Activated naive CD4-positive, alpha-beta T cell treated with anti-CD3 and anti-CD28 coated beads, Interleukin-2, amount 50 U/mL, for 24 hours (primary cell): ENCODE data around the gene ING5.
"Not testable (repeated sequence)": the region's sequence is repeated elsewhere in the genome, so short reads cannot be mapped to it uniquely, and the experiment has no call there.

Experiments
- H3K27ac Mint-ChIP-seq: one replicate; pipeline ENCODE4 v1.8.0; 2021; ENCODE audit warnings: mild to moderate bottlenecking, mixed read lengths
- H3K27me3 Mint-ChIP-seq: one replicate; pipeline ENCODE4 v1.8.0; 2021; ENCODE audit warnings: mixed read lengths
- H3K36me3 Mint-ChIP-seq: one replicate; pipeline ENCODE4 v1.8.0; 2021; ENCODE audit warnings: mixed read lengths
- H3K4me1 Mint-ChIP-seq: one replicate; pipeline ENCODE4 v1.8.0; 2021; ENCODE audit warnings: mixed read lengths
- H3K4me3 Mint-ChIP-seq: one replicate; pipeline ENCODE4 v1.8.0; 2021; ENCODE audit warnings: mild to moderate bottlenecking, mixed read lengths
- H3K9me3 Mint-ChIP-seq: one replicate; pipeline ENCODE4 v1.8.0; 2021; ENCODE audit warnings: mixed read lengths

Gene ING5

DNA sequence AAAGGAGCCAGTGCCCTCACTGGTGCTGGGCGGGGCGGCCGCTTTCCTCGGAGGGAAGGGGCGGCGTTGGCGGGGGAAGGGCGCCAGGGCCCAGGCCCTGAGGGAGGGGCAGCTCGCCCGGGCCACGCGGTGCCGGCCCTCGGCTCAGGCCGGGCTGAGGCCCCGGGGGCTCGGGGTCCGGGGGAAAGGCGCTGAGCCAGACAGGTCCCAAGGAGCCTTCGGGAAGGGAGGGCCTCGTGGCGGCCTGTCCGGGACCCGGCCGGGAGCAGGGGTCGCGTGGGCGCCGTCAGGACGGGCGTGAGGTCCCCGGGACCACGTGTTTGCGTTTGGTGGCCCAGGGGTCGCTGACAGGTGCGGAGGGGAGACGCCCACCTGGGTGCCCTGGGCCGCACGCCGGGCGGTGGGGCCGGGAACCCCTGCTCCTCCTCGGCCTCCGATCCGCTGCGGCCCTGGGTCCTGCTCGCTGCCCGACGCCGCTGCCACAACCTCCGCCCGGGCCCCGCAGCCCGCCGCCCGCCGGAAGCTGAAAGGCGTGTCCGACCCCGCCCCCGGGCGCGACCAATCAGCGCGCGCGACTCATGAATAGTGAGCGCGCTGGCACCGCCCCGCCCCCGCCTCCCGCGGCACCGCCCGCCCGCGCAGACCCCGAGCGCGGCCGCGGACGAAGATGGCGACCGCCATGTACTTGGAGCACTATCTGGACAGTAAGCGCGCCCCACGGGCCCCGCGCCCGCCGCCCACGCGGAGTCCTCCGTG lies at the start of gene ING5:
Gene ING5, plus strand, starts transcription at position 641 of the 756 bp plus-strand sequence. Its CDS starts 27 bp downstream, at position 668.
- H3K4me1 Mint-ChIP-seq, result peaks cover 31% of the 10 kb centered on the region
- no peaks in the 10 kb centered on the region for H3K9me3 Mint-ChIP-seq
- H3K27me3 Mint-ChIP-seq, result no peaks in the 10 kb centered on the region
- peaks cover 7% of the 10 kb centered on the region for H3K36me3 Mint-ChIP-seq
- H3K4me3 Mint-ChIP-seq, result peak within 1 kb of the TSS; percentile 91
- peak within 1 kb of the TSS; percentile 94 for H3K27ac Mint-ChIP-seq

DNA sequence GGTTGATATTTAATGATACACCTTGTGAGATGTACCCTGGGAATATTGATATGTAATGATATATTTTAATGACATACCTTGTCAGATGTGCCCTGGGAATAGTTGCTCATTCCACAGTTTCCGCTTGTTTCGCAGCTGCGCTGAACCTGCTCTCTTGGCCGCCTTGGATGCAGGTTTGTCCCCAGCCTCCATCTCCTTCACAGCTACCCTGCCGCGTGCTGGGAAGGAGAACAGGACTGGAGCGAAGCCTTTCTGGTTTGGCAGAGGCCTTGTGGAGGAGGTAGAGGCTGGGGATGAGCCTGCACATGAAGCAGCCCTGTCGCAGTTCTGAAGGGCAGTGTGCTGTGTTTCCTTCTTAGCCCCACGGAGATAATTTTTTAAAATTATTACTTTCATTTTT lies 49.7 kb upstream of the ING5 start:
- H3K27ac Mint-ChIP-seq, result no peak overlapping the region
- no peaks in the 10 kb centered on the region for H3K9me3 Mint-ChIP-seq
- peaks cover 20% of the 10 kb centered on the region for H3K4me1 Mint-ChIP-seq
- no peaks in the 10 kb centered on the region for H3K27me3 Mint-ChIP-seq
- H3K4me3 Mint-ChIP-seq, result no peak overlapping the region
- H3K36me3 Mint-ChIP-seq, result peaks cover 2% of the 10 kb centered on the region

DNA sequence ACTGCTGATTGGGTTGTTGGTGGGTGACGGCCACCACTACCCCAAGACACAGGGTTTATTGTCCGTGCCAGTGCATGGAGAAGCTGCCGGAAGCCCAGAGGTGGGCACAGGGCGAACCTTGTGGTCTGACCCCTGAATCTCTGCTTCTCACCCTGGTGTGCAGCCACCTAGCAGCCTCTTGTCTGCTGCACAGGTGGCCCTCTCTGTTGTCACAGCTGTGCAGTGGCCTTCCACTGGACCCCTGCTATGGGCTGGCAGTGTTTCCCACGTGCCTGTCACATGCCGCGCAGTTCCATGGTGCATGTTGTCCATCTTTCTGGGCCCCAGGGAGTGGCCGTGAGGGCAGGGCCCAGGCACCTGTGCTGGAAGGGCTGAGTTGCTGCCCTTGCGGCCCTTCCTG lies 49.1 kb upstream of the ING5 start:
- Mint-ChIP-seq H3K36me3 (peaks cover 3% of the 10 kb centered on the region), H3K9me3 (no peaks in the 10 kb centered on the region), H3K27me3 (no peaks in the 10 kb centered on the region), H3K4me3 (no peak overlapping the region), H3K27ac (no peak overlapping the region), H3K4me1 (peaks cover 20% of the 10 kb centered on the region)

DNA sequence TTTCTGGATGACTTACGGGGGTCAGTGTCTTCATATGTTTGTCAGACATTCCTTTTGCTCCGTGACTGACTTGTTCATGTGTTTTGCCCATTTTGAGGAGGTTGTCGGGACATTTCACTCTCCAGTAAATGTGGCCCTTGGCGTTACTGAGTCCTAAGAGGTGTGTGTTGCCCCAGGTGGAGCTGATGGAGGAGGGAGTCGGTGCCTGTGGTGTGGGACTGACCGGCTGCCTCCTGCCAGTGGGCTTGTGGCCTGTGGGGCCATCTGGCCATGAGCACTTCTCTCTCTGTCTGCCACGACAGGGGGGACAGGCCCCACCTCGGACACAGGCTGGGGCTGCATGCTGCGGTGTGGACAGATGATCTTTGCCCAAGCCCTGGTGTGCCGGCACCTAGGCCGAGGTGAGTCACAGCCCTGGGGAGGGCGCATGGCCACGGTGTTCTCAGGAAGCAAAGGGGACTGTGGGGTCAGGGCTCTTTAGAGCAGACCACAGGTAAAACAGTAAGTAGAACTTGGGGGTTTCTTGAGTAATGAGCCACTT lies 48.6 kb upstream of the ING5 start:
- no peaks in the 10 kb centered on the region for H3K9me3 Mint-ChIP-seq
- peaks cover 3% of the 10 kb centered on the region for H3K36me3 Mint-ChIP-seq
- H3K4me1 Mint-ChIP-seq, result peaks cover 15% of the 10 kb centered on the region
- H3K27ac Mint-ChIP-seq, result no peak overlapping the region
- H3K27me3 Mint-ChIP-seq, result no peaks in the 10 kb centered on the region
- H3K4me3 Mint-ChIP-seq, result no peak overlapping the region

DNA sequence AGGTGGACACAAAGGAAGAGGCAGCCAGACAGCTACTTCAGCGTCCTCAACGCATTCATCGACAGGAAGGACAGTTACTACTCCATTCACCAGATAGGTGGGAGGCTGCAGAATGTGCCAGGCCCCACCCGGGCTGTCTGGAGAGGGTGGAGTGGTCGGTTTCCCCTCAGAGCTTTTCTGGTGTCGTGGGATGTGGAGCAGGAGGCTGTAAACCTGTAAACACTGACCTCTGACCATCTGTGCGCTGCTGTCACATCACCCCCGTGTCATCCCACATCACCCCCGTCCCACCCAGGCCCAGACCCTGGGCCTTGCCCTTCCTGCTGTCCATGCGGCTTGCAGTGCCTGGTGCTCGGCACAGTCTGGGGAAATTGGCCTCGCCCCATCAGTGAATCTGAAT lies 47.3 kb upstream of the ING5 start:
- peaks cover 6% of the 10 kb centered on the region for H3K36me3 Mint-ChIP-seq
- H3K9me3 Mint-ChIP-seq, result no peaks in the 10 kb centered on the region
- H3K4me3 Mint-ChIP-seq, result no peak overlapping the region
- no peak overlapping the region for H3K27ac Mint-ChIP-seq
- H3K4me1 Mint-ChIP-seq, result peaks cover 5% of the 10 kb centered on the region
- H3K27me3 Mint-ChIP-seq, result no peaks in the 10 kb centered on the region

DNA sequence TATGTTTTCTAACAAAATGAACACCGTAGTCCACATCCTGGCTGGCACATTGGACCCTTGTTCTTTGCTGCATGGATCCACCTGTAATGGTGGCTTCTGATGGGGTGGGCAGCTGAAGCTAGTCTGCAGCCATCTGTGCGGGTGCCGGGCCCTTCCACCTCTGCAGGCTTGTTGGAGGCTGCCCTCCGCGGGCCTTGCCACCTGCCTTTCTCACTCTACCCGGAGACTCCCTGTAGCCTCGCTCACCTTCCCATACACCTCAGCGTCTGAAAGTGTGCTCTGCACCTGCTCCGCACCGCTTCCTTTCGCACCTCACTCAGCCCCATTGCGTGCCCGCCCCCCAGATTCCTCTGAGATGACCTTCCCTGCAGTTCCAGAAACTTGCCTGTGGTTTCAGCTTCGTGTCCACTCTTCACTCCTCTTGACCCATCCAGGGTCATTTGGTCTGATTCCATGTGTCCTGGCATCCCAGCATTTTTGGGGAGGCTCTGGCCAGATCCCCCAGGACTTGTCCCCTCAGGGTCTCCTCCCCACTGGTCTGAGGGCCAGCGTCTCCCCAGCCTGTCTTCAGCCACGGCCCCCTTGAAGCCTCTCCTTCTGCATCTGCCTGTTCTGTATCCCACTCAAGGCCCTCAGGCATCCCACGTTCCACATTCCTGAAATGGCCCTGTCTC lies 46.2 kb upstream of the ING5 start:
- H3K4me1 Mint-ChIP-seq, result peaks cover 5% of the 10 kb centered on the region
- no peak overlapping the region for H3K4me3 Mint-ChIP-seq
- H3K27me3 Mint-ChIP-seq, result no peaks in the 10 kb centered on the region
- H3K36me3 Mint-ChIP-seq, result peaks cover 6% of the 10 kb centered on the region
- no peaks in the 10 kb centered on the region for H3K9me3 Mint-ChIP-seq
- H3K27ac Mint-ChIP-seq, result no peak overlapping the region

DNA sequence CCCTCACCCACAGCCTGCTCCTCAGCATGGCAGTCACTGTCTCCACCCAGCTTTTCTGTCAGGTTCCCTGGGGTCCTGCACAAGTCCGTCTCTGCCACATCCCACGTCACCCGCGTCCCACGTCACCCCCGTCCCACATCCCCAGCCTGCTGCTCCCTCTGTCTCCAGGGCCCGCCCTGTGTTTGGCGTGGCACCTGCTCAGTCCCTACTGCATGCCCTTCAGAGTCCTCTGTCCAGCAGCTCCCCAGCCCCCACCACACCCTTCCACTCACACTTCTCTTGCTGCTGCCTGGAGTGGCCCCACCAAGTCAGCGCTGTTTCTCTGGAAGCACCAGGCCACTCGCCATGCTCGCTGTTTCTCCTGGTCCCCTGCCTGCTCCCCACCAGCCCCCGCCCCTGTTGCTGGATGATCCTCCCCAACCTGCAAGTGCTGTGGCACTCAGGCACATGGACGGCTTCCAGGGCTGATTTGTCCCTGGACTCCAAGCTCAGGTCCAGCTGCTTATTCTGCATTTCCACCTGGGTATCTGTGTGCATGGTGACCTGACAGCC lies 45.6 kb upstream of the ING5 start:
- Mint-ChIP-seq H3K4me1 (no peaks in the 10 kb centered on the region), H3K9me3 (no peaks in the 10 kb centered on the region), H3K36me3 (peaks cover 6% of the 10 kb centered on the region), H3K27me3 (no peaks in the 10 kb centered on the region), H3K27ac (no peak overlapping the region), H3K4me3 (no peak overlapping the region)

DNA sequence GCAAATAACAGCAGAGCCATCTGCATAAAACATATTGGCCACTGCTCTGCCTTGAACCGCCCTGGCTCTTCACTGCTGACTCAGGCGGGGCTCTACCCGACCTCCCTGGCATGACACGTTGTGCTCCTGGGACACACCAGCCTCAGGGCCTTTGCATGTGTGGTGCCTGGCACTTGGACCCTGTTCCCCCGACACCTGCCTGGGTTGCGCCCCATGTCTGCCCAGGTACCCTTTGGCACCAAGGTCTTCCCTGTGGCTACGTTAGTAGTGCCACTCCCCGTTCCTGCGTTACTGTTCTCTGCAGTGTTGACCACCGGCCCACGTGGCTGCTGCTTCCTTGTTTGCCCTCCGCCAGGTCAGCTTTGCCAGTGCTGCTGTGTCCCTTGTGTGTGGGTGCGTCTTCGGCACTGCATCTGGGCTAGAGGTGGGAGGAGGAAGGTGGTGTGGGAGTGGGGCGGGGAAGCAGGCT lies 44.0 kb upstream of the ING5 start:
- Mint-ChIP-seq H3K36me3 (peaks cover 4% of the 10 kb centered on the region), H3K9me3 (no peaks in the 10 kb centered on the region), H3K4me1 (no peaks in the 10 kb centered on the region), H3K27me3 (no peaks in the 10 kb centered on the region), H3K4me3 (no peak overlapping the region), H3K27ac (no peak overlapping the region)

DNA sequence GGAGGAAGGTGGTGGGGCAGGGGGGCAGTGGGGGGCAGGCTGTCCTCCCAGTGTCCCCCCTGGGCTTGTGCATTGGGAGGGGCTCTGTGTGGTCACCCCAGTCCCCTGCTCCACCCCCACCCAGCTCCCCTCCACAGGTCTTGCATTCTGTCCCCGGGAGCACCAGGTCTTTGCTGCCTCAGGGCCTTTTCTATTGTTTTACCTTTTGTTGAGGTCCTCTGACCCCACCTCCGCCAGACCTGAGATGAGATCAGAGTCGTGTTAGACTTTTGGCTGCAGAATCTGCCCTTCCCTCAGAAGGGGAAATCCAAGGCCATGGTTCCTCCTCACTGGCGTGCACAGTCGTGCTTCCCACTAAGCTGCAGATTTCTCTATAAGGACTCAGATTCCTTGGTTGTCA lies 43.5 kb upstream of the ING5 start:
- Mint-ChIP-seq H3K27ac (no peak overlapping the region), H3K36me3 (peaks cover 4% of the 10 kb centered on the region), H3K4me3 (no peak overlapping the region), H3K4me1 (no peaks in the 10 kb centered on the region), H3K27me3 (no peaks in the 10 kb centered on the region), H3K9me3 (no peaks in the 10 kb centered on the region)

DNA sequence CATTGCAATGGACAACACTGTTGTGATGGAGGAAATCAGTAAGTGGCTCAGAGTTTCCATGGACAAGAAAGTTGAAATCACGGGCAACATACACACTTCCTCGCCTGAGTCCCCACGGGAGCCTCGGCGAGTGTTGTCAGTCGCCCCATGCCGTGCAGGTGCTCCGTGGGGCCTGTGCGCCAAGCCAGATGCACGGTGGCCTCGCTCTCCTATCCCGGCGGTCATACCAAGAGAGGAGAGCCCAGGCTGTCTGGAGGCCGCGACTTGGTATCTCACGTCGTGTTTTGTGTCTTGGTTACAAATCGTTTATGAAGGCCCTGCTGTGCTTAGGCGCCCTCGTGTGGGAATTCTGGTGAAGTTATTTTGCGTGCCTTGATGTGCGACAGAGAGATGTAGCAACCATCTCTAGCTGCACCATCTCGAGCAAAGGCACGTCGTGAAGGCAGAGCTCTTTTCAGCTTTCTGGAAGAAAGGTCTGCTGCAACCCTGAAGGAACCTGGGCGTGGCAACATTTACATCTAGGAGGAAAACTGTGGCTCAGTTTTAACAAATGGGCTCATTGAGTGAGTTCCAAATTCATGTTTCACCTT lies 42.6 kb upstream of the ING5 start:
- Mint-ChIP-seq H3K27ac (no peak overlapping the region), H3K9me3 (no peaks in the 10 kb centered on the region), H3K4me3 (no peak overlapping the region), H3K27me3 (no peaks in the 10 kb centered on the region), H3K36me3 (peaks cover 4% of the 10 kb centered on the region), H3K4me1 (no peaks in the 10 kb centered on the region)

DNA sequence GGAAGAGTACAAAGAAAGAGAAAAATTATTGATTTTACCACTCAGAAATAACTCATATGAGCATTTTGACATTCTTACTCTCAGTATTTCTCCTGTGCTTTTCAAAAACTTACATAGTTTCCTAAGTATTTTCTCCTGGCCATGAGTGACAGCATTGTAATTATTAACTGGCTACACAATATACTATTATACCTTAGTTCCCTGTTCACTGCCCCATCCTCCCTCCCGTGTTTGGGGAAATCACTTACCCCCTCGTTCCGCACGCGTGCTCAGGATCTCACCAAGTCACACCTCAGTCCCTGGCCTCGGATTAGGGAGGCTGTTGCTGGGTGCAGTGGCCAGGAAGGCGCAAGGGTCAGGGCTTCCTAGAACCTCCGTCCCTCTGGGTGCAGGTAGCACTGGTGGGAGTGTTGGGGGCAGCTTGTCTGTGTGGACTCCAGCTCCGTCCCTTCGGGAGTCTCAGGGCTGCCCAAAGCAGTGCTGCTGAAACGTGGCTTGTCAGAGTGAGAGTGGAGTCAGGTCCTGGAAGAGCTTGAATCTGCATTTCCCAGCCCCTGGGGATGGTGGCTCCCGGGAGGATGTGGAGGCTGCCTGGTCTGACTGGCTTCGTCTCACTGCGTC lies 41.1 kb upstream of the ING5 start:
- H3K27ac Mint-ChIP-seq, result no peak overlapping the region
- H3K27me3 Mint-ChIP-seq, result no peaks in the 10 kb centered on the region
- peaks cover 4% of the 10 kb centered on the region for H3K36me3 Mint-ChIP-seq
- H3K9me3 Mint-ChIP-seq, result no peaks in the 10 kb centered on the region
- peaks cover 4% of the 10 kb centered on the region for H3K4me1 Mint-ChIP-seq
- no peak overlapping the region for H3K4me3 Mint-ChIP-seq

DNA sequence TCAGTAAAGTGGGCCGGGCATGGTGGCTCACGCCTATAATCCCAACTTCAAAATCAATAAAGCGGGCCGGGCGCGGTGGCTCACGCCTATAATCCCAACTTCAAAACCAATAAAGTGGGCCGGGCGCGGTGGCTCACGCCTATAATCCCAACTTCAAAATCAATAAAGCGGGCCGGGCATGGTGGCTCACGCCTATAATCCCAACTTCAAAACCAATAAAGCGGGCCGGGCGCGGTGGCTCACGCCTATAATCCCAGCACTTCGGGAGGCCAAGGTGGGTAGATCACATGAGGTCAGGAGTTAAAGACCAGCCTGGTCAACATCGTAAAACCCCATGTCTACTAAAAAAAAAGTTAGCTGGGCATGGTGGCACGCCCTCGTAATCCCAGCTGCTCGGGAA lies 39.1 kb upstream of the ING5 start:
- not testable (repeated sequence) for H3K4me3 Mint-ChIP-seq, H3K27me3 Mint-ChIP-seq, H3K9me3 Mint-ChIP-seq, H3K27ac Mint-ChIP-seq, H3K36me3 Mint-ChIP-seq, H3K4me1 Mint-ChIP-seq

DNA sequence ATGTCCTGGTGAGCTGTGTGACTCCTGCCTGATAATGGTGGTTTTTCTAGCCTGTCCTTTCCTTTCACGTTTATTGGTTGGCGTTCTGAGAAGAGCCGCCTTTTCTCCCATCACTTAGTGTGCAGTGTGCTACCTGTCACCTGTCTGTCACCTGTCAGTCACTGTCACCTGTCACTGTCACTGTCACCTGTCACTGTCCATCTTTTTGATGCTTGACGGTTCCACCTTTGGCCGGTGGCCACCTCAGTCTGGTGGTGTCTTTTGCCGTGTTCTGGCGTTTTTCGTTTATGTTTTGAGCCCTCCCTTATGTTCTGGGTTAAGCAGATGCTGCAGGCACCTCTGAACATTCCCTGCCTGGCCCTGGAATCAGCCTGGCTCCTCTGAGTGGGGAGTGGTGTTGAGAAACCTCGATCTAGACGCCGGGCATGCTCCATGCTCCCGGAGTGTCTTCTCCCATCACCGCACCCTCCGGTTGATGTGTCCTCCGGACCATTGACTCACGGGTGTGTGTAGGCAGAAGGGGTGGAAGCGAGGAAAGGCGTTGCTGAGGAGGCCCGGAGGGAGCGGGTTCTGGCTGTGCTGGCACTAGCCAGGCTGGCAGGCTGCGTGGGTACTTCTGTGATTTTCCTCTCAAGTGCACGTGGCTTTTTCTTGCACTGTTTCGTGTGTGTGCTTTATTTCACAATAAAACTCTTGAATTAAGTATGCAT lies 36.0 kb upstream of the ING5 start:
- no peaks in the 10 kb centered on the region for H3K27me3 Mint-ChIP-seq
- no peaks in the 10 kb centered on the region for H3K9me3 Mint-ChIP-seq
- H3K36me3 Mint-ChIP-seq, result peaks cover 5% of the 10 kb centered on the region
- no peak overlapping the region for H3K4me3 Mint-ChIP-seq
- peaks cover 4% of the 10 kb centered on the region for H3K4me1 Mint-ChIP-seq
- H3K27ac Mint-ChIP-seq, result no peak overlapping the region

DNA sequence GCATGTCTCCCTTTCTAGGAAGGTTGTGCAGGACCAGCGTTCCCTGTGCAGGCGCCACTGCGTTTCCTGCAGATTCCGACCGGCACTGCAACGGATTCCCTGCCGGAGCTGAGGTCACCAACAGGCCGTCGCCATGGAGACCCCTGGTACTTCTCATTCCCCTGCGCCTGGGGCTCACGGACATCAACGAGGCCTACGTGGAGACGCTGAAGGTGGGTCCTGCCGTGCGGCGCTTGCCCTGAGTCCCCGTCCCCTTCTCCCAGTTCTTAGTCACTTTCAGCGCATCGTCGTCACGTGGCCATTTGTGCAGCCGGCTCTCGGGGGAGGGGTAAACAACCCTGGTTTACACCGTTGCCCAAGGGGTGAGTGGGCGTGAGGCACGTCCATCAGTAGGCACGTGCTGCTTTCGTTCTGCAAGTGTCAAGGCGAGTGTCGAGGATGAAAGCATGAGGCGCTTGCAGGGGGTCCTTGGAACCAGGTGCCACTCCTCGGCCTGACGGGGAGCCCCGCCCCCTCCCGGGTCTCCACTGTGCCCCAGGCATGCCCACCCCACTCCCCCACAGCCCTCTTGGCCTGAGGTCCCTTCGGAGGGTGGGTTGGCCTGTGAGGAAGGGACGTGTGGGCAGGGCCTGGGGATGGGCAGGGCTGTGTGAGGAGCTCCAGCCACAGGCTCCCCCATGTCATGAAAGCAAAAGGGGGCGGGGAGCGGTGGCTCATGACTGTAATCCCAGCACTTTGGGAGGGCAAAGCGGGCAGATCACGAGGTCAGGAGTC lies 35.0 kb upstream of the ING5 start:
- Mint-ChIP-seq H3K9me3 (no peaks in the 10 kb centered on the region), H3K27ac (no peak overlapping the region), H3K4me1 (peaks cover 4% of the 10 kb centered on the region), H3K27me3 (no peaks in the 10 kb centered on the region), H3K36me3 (peaks cover 6% of the 10 kb centered on the region), H3K4me3 (no peak overlapping the region)
